H1 (cell line): ENCODE data around the gene ZNF674. TPM values are rescaled to one million over a fixed set of nuclear protein-coding genes. Genes with fewer than 3 reads are reported as not detected.

Experiments
- CTCF ChIA-PET: fragments of 300-600 bp; sonication (Branson Sonifier 250); formaldehyde crosslinking; loops from one replicate; lab custom pipeline; 2021; ENCODE audit not compliant: partially characterized antibody; lab: Charles Lee
- POLR2A ChIA-PET: fragments of 300-600 bp; sonication (Branson Sonifier 250); formaldehyde crosslinking; loops from one replicate; lab custom pipeline; 2021; ENCODE audit warnings: inconsistent platforms; ENCODE audit not compliant: partially characterized antibody; lab: Charles Lee
- DNase-seq, 2 experiments: peaks; one replicate each; pipeline versions ENCODE4 v3.0.0 to v3.0.0-alpha.2; 2010 to 2022; ENCODE audit warnings: low spot score in 2 of 2, low read depth in 1 of 2, mixed read lengths in 1 of 2
- FAIRE-seq: peaks from 2 replicates; lab custom pipeline; 2011; peaks lifted over from hg19 to GRCh38; lab: Jason Lieb, UNC
- H2AFZ ChIP-seq: 2 replicates; pipeline ENCODE4 v1.8.1; 2012; ENCODE audit warnings: low read length, inconsistent platforms
- H2AK5ac ChIP-seq: 2 replicates; pipeline ENCODE4 v1.6.1; 2013; ENCODE audit warnings: low read depth, low read length
- H2BK120ac ChIP-seq: replicated peaks from 2 replicates; pipeline ENCODE3; 2013; ENCODE audit warnings: low read depth, low read length, inconsistent platforms
- H2BK12ac ChIP-seq: 2 replicates; pipeline ENCODE4 v1.6.1; 2013; ENCODE audit warnings: low read depth, low read length
- H2BK15ac ChIP-seq: 2 replicates; pipeline ENCODE4 v1.6.1; 2013; ENCODE audit warnings: low read length
- H2BK20ac ChIP-seq: 2 replicates; pipeline ENCODE4 v1.6.1; 2013; ENCODE audit warnings: low read length
- H2BK5ac ChIP-seq: 2 replicates; pipeline ENCODE4 v1.6.1; 2013; ENCODE audit warnings: low read depth, low read length
- H3K14ac ChIP-seq: 2 replicates; pipeline ENCODE4 v1.6.1; 2013; ENCODE audit warnings: inconsistent platforms; ENCODE audit not compliant: insufficient read length
- H3K18ac ChIP-seq: 2 replicates; pipeline ENCODE4 v1.6.1; 2013; ENCODE audit warnings: low read length; ENCODE audit errors: extremely low read depth
- H3K23ac ChIP-seq: 2 replicates; pipeline ENCODE4 v1.6.1; 2013; ENCODE audit warnings: inconsistent platforms; ENCODE audit not compliant: insufficient read length
- H3K23me2 ChIP-seq: 2 replicates; pipeline ENCODE4 v1.6.1; 2013; ENCODE audit warnings: low read depth, low read length
- H3K27ac ChIP-seq: 2 replicates; pipeline ENCODE4 v1.6.1; 2011; ENCODE audit warnings: low read depth, low read length, inconsistent platforms
- H3K27me3 ChIP-seq, 4 experiments: replicated peaks in 1 of 4; 1 replicate in 1 of 4; 2 replicates in 3 of 4; pipeline versions ENCODE4 v1.6.1 to v1.8.1; 2011 to 2013; ENCODE audit warnings: low read length in 3 of 4, mild to moderate bottlenecking in 3 of 4, inconsistent platforms in 2 of 4, mixed read lengths in 2 of 4, moderate library complexity in 1 of 4; ENCODE audit not compliant: control insufficient read depth in 3 of 4, insufficient read depth in 3 of 4; ENCODE audit errors: extremely low read depth in 1 of 4
- H3K36me3 ChIP-seq, 4 experiments: 2 replicates each; pipeline versions ENCODE4 v1.6.1 to v1.8.1; 2011 to 2013; ENCODE audit warnings: mild to moderate bottlenecking in 4 of 4, low read length in 3 of 4, moderate library complexity in 2 of 4, control low read depth in 1 of 4, inconsistent platforms in 1 of 4; ENCODE audit not compliant: insufficient read depth in 4 of 4, control insufficient read depth in 2 of 4
- H3K4ac ChIP-seq: replicated peaks from 2 replicates; pipeline ENCODE3; 2013; ENCODE audit warnings: low read length, low read depth, mixed read lengths, inconsistent platforms; ENCODE audit not compliant: insufficient read length
- H3K4me1 ChIP-seq, 4 experiments: replicated peaks in 1 of 4; 1 replicate in 1 of 4; 2 replicates in 3 of 4; pipeline versions ENCODE4 v1.6.1 to v1.8.1; 2011 to 2013; ENCODE audit warnings: low read length in 3 of 4, inconsistent platforms in 2 of 4, mixed read lengths in 1 of 4; ENCODE audit not compliant: insufficient read depth in 4 of 4, control insufficient read depth in 3 of 4
- H3K4me2 ChIP-seq, 2 experiments: 2 replicates each; pipeline versions ENCODE4 v1.6.1 to v1.8.1; 2011 to 2013; ENCODE audit warnings: low read depth in 2 of 2, low read length in 2 of 2, control low read depth in 1 of 2, inconsistent platforms in 1 of 2, mild to moderate bottlenecking in 1 of 2; ENCODE audit not compliant: insufficient read depth in 1 of 2
- H3K4me3 ChIP-seq, 4 experiments: fragments of 200-600, 300-600 bp in 1 of 4; sonication (generic), shearing (Covaris generic), sonication (Bioruptor Twin) in 1 of 4; 2 replicates each; pipeline versions ENCODE4 v1.5.1 to v1.8.1; 2011 to 2016; ENCODE audit warnings: low read length in 4 of 4, low read depth in 3 of 4, control low read depth in 2 of 4, inconsistent platforms in 2 of 4, mild to moderate bottlenecking in 2 of 4, mixed read lengths in 1 of 4, moderate library complexity in 1 of 4; ENCODE audit not compliant: insufficient read depth in 2 of 4; ENCODE audit errors: extremely low read depth in 1 of 4
- H3K56ac ChIP-seq: replicated peaks from 2 replicates; pipeline ENCODE3; 2013; ENCODE audit warnings: low read depth, mild to moderate bottlenecking, mixed read lengths, low read length, inconsistent platforms; ENCODE audit not compliant: insufficient read length
- H3K79me1 ChIP-seq: 2 replicates; pipeline ENCODE4 v1.6.1; 2013; ENCODE audit warnings: low read depth, low read length, control low read depth
- H3K79me2 ChIP-seq, 2 experiments: 2 replicates each; pipeline versions ENCODE4 v1.6.1 to v1.8.1; 2012 to 2013; ENCODE audit warnings: low read length in 2 of 2, mild to moderate bottlenecking in 2 of 2, inconsistent platforms in 1 of 2; ENCODE audit not compliant: insufficient read depth in 2 of 2, control insufficient read depth in 1 of 2
- H3K9ac ChIP-seq, 4 experiments: replicated peaks in 1 of 4; 1 replicate in 1 of 4; 2 replicates in 3 of 4; pipeline versions ENCODE4 v1.6.1 to v1.8.1; 2011 to 2013; ENCODE audit warnings: low read depth in 3 of 4, low read length in 3 of 4, control low read depth in 2 of 4, mild to moderate bottlenecking in 2 of 4, moderate library complexity in 2 of 4, inconsistent platforms in 1 of 4; ENCODE audit errors: extremely low read depth in 1 of 4
- H3K9me3 ChIP-seq, 2 experiments: 2 replicates each; pipeline versions ENCODE4 v1.6.1 to v1.8.1; 2012 to 2013; ENCODE audit warnings: mild to moderate bottlenecking in 2 of 2, moderate library complexity in 2 of 2, control low read depth in 1 of 2, inconsistent platforms in 1 of 2, low read depth in 1 of 2, low read length in 1 of 2, mixed read lengths in 1 of 2; ENCODE audit not compliant: insufficient read depth in 2 of 2
- H4K20me1 ChIP-seq, 2 experiments: replicated peaks in 1 of 2; 2 replicates each; pipeline versions ENCODE3 to v1.8.1; 2011 to 2013; ENCODE audit warnings: inconsistent platforms in 2 of 2, low read length in 2 of 2, mild to moderate bottlenecking in 1 of 2; ENCODE audit not compliant: insufficient read depth in 2 of 2, control insufficient read depth in 1 of 2
- H4K5ac ChIP-seq: 2 replicates; pipeline ENCODE4 v1.6.1; 2013; ENCODE audit warnings: low read length, low read depth, mixed read lengths, inconsistent platforms; ENCODE audit not compliant: insufficient read length
- H4K8ac ChIP-seq: 2 replicates; pipeline ENCODE4 v1.8.0; 2013; ENCODE audit warnings: mild to moderate bottlenecking, moderate library complexity, low read length, inconsistent platforms; ENCODE audit not compliant: insufficient read depth; ENCODE audit errors: extremely low read depth
- H4K91ac ChIP-seq: replicated peaks from 2 replicates; pipeline ENCODE3; 2013; ENCODE audit warnings: low read length, mixed read lengths, inconsistent platforms; ENCODE audit not compliant: insufficient read length
- BACH1 ChIP-seq: IDR thresholded peaks from 2 replicates; pipeline ENCODE4 v1.6.1; 2012; ENCODE audit warnings: low read length, improper control_type of control experiment
- CEBPB ChIP-seq: IDR thresholded peaks from 2 replicates; pipeline ENCODE4 v1.6.1; 2012; ENCODE audit warnings: low read depth, low read length
- CREB1 ChIP-seq: IDR thresholded peaks from 2 replicates; pipeline ENCODE4 v1.6.1; 2012; ENCODE audit warnings: inconsistent platforms
- EZH2 ChIP-seq: fragments of 200-600 bp; sonication (generic); IDR thresholded peaks from 2 replicates; pipeline ENCODE4 v1.7.1; 2012; ENCODE audit warnings: low read depth, mild to moderate bottlenecking, moderate library complexity, low read length, inconsistent platforms; ENCODE audit not compliant: severe bottlenecking
- GABPA ChIP-seq: IDR thresholded peaks from 2 replicates; pipeline ENCODE4 v1.6.1; 2011; ENCODE audit warnings: mild to moderate bottlenecking, low read length, moderate library complexity, borderline replicate concordance; ENCODE audit not compliant: insufficient read depth
- HDAC2 ChIP-seq, 2 experiments: fragments of 300-600 bp in 1 of 2; sonication (generic) in 1 of 2; IDR thresholded peaks; 2 replicates each; pipeline ENCODE4 v1.6.1; 2011 to 2012; ENCODE audit warnings: low read depth in 2 of 2, low read length in 2 of 2, mild to moderate bottlenecking in 2 of 2, moderate library complexity in 2 of 2, borderline replicate concordance in 1 of 2, inconsistent platforms in 1 of 2
- POU5F1 ChIP-seq: IDR thresholded peaks from 2 replicates; pipeline ENCODE4 v1.6.1; 2011; ENCODE audit warnings: low read depth, mild to moderate bottlenecking, low read length, moderate library complexity
- RXRA ChIP-seq: IDR thresholded peaks from 2 replicates; pipeline ENCODE4 v1.6.1; 2011; ENCODE audit warnings: low read depth, mild to moderate bottlenecking, low read length, moderate library complexity; ENCODE audit not compliant: insufficient read depth
- SIN3A ChIP-seq, 2 experiments: IDR thresholded peaks in 1 of 2; conservative IDR thresholded peaks in 1 of 2; 2 replicates each; pipeline ENCODE4 v1.6.1; 2011 to 2012; ENCODE audit warnings: low read length in 2 of 2, improper control_type of control experiment in 1 of 2, low read depth in 1 of 2, mild to moderate bottlenecking in 1 of 2
- SUZ12 ChIP-seq: fragments of 200-600 bp; sonication (generic); IDR thresholded peaks from 2 replicates; pipeline ENCODE4 v1.6.1; 2012; ENCODE audit warnings: mild to moderate bottlenecking, inconsistent platforms, low read length, moderate library complexity, mixed read lengths
- TAF7 ChIP-seq: optimal IDR thresholded peaks from 2 replicates; pipeline ENCODE3; 2011; ENCODE audit warnings: low read depth, mild to moderate bottlenecking, inconsistent platforms, low read length, moderate library complexity, borderline replicate concordance
- WGBS, 2 experiments: shearing (Covaris generic) in 1 of 2; methylation state at CpG; one replicate each; pipeline versions ENCODE4 v1.1.6 to v1.1.7; 2013 to 2015; ENCODE audit warnings: low lambda C conversion rate in 2 of 2, mixed read lengths in 2 of 2, inconsistent platforms in 1 of 2, low coverage in 1 of 2, missing lambda C conversion rate in 1 of 2; ENCODE audit not compliant: insufficient replicate concordance in 2 of 2, insufficient coverage in 1 of 2, insufficient read length in 1 of 2; ENCODE audit errors: extremely low coverage in 1 of 2, missing lambda C conversion rate in 1 of 2; 5-methylcytosine and 5-hydroxymethylcytosine counted together
- polyA plus RNA-seq, 7 experiments: library from polyadenylated mRNA; depleted of rRNA in 3 of 7; stranded (reverse) in 5 of 7; unstranded in 2 of 7; fragments of >200 nt in 5 of 7; fragments of 200-250 nt in 2 of 7; gene quantifications; 1 replicate in 5 of 7; 2 replicates in 1 of 7; 4 replicates in 1 of 7; pipeline versions ENCODE4 v1.2.1 to v1.2.3, GENCODE V29; 2011 to 2013; ENCODE audit warnings: missing spikeins in 2 of 7, mixed read lengths in 2 of 7
- total RNA-seq: library from RNA; stranded (reverse); fragmentation: NEBNext Ultra II Directional; extraction: Animal tissue kit (Norgen Biotek cat#: 25700); gene quantifications from 2 replicates; pipeline ENCODE4 v1.2.1, GENCODE V29; 2021

The ZNF674 gene
- total and polyA plus RNA-seq, 2 of the 8 experiments (the other 6 are each of a cell fraction or from before 2014, with no cell fraction given): 2.0 to 7.4 TPM

DNA sequence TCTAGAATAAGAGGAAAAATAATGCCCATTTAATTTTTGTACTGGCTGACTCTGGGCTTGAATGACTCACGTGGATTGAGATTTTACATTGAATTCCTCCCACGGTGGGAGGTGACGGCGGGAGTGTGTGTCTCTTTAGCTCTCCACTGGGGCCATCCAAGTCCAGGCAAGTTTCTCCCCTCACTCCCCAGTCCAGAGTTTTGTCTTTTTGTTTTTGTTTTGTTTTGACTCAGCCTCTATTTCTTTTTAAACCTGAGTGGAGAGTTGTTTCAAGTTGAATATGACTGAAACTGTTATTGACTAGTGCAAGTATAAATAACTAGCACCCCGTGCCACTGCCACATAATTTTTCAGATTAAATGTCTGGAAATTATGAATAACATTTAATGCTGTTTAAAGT is 41.9 kb upstream of the ZNF674 start:
- Histone ChIP-seq H4K5ac (no peak overlapping the region), H2BK120ac (no peak overlapping the region), H4K91ac (no peak overlapping the region), H3K9me3 (no peaks in the 10 kb centered on the region), H4K8ac (no peak overlapping the region), H3K23me2 (no peaks in the 10 kb centered on the region), H3K14ac (no peak overlapping the region), H3K27me3 (no peaks in the 10 kb centered on the region), H3K79me2 (peaks cover 0 to 54% of the 10 kb centered on the region in 2 experiments; a peak in 2 of 4 replicates), H3K56ac (no peak overlapping the region), H3K18ac (no peak overlapping the region; the same call in 1 of the 2 replicates), H3K4me2 (peak overlapping the region; percentile 60 to 69; a peak in 2 of 4 replicates), H3K79me1 (no peaks in the 10 kb centered on the region), H3K36me3 (no peaks in the 10 kb centered on the region), H3K9ac (no peak overlapping the region), H2AFZ (no peak overlapping the region), H2AK5ac (no peak overlapping the region), H3K23ac (no peak overlapping the region), H2BK15ac (no peak overlapping the region), H3K4me1 (peaks cover 0 to 18% (median 4%) of the 10 kb centered on the region in 4 experiments; a peak in 4 of 7 replicates), H3K4ac (no peak overlapping the region), H4K20me1 (no peaks in the 10 kb centered on the region), H3K4me3 (no peak overlapping the region), H2BK12ac (no peak overlapping the region), H3K27ac (no peak overlapping the region), H2BK20ac (no peak overlapping the region), H2BK5ac (no peak overlapping the region)
- ChIA-PET POLR2A (interaction anchor here (2.8 kb wide), 1 partner anchor 10 kb away, joined by 9 read pairs; no protein-coding TSS in a partner anchor), CTCF (interaction anchor here (1.0 to 2.2 kb wide), 3 partner anchors 10 to 36 kb away, joined by 3 to 6 read pairs (median 4); no protein-coding TSS in a partner anchor)
- 47% methylated on average over 5 of the region's 5 CpGs; no CpG with 5 or more reads in 1 of the 2 experiments for WGBS, 2 experiments
- FAIRE-seq: no peak
- DNase-seq: no peak
- TF ChIP-seq SIN3A (conservative IDR thresholded peaks at IDR 0.05 in 1 of 2, IDR thresholded peaks at IDR 0.05 in 1 of 2; ENCODE audit: low read depth in 1 of 2, low read length in 2 of 2): no peak
- no peak for TF ChIP-seq POU5F1
- no peak for TF ChIP-seq GABPA
- TF ChIP-seq HDAC2 (IDR thresholded peaks at IDR 0.05; ENCODE audit: borderline replicate concordance in 1 of 2, low read depth in 2 of 2, low read length in 2 of 2): no peak
- TF ChIP-seq RXRA: no peak
- no peak for TF ChIP-seq EZH2
- TF ChIP-seq SUZ12: no peak
- TF ChIP-seq BACH1: no peak
- no peak for TF ChIP-seq CREB1
- TF ChIP-seq CEBPB: no peak
- TF ChIP-seq TAF7: no peak
